ENCODE measurements around the gene OVOL1.

GRCh38 chr11:65829459-65829858, 42.6 kb downstream of the OVOL1 start:
- no peak for TF ChIP-seq POLR2A (IDR thresholded peaks at IDR 0.05)
- TF ChIP-seq CTCF (IDR thresholded peaks at IDR 0.05) = no peak
- no peak for TF ChIP-seq POLR2AphosphoS5 (IDR thresholded peaks at IDR 0.05)

Data from gastroesophageal sphincter (tissue), 3 donors.